Gastrocnemius medialis (tissue), 4 donors: Measurements from ENCODE around the gene GNAI3. TPM values are rescaled to one million over a fixed set of nuclear protein-coding genes. Genes with fewer than 3 reads are reported as not detected.

ENCODE experiments used
- ATAC-seq, 2 donors: fragments of 150-250 bp; one replicate each; pipeline ENCODE4 v1.9.1; 2016
- DNase-seq, 2 donors: peaks; one replicate each; pipeline ENCODE4 v3.0.0-alpha.2; 2019
- H3K27ac ChIP-seq, 4 donors: fragments of 200-600 bp; sonication (generic); 1 replicate in 1 of 4; 2 replicates in 3 of 4; pipeline ENCODE4 v1.5.1; 2016 to 2018; ENCODE audit warnings: mild to moderate bottlenecking in 2 of 4, moderate library complexity in 1 of 4
- H3K27me3 ChIP-seq, 3 donors: fragments of 200-600 bp; sonication (generic) in 2 of 3; 1 replicate in 1 of 3; 2 replicates in 2 of 3; pipeline versions ENCODE4 v1.5.1 to v1.6.0; 2016 to 2019; ENCODE audit warnings: mild to moderate bottlenecking in 1 of 3, moderate library complexity in 1 of 3
- H3K36me3 ChIP-seq, 2 donors: fragments of 200-600 bp; sonication (generic) in 1 of 2; one replicate each; pipeline ENCODE4 v1.5.1; 2017 to 2018
- H3K4me1 ChIP-seq, 2 donors: fragments of 200-600 bp; sonication (generic) in 1 of 2; one replicate each; pipeline ENCODE4 v1.5.1; 2016 to 2017; ENCODE audit warnings: mild to moderate bottlenecking in 2 of 2
- H3K4me3 ChIP-seq, 4 donors: fragments of 200-600 bp; sonication (generic) in 3 of 4; 1 replicate in 1 of 4; 2 replicates in 3 of 4; pipeline ENCODE4 v1.5.1; 2016 to 2019; ENCODE audit warnings: mild to moderate bottlenecking in 2 of 4
- H3K9me3 ChIP-seq, 3 donors: fragments of 200-600 bp; sonication (generic) in 2 of 3; 1 replicate in 1 of 3; 2 replicates in 2 of 3; pipeline ENCODE4 v1.5.1; 2016 to 2019
- CTCF ChIP-seq, 5 experiments: fragments of 450-650 bp in 3 of 5; fragments of 200-600 bp in 2 of 5; sonication (generic) in 2 of 5; IDR thresholded peaks in 4 of 5; conservative IDR thresholded peaks in 1 of 5; 1 replicate in 4 of 5; 2 replicates in 1 of 5; pipeline ENCODE4 v1.5.1; 2016 to 2019; ENCODE audit warnings: antibody characterized with exemption in 5 of 5, mild to moderate bottlenecking in 3 of 5, moderate library complexity in 3 of 5
- POLR2A ChIP-seq, 2 donors: fragments of 450-650 bp; IDR thresholded peaks; one replicate each; pipeline ENCODE4 v1.6.1; 2017; ENCODE audit warnings: antibody characterized with exemption in 2 of 2, mild to moderate bottlenecking in 2 of 2, moderate library complexity in 2 of 2
- in situ Hi-C, 4 donors: fragments of 200-750 bp; cut with MboI; loops; one replicate each; pipeline versions ENCODE4 v1.15.0 to v1.8.0; 2017; ENCODE audit warnings: low sequenced_read_pairs in 4 of 4
- intact Hi-C: fragments of 100-400 bp; cut with DNase I; formaldehyde crosslinking; loops from one replicate; pipeline ENCODE4 v1.15.1; 2023; ENCODE audit warnings: low total_unique reads
- total RNA-seq, 4 donors: library from RNA; depleted of rRNA; stranded (reverse); fragments of >200 nt; gene quantifications; one replicate each; pipeline versions ENCODE4 v1.1.0 to v1.2.3, GENCODE V29; 2016

Gene GNAI3
- total RNA-seq, 4 donors from 2014 or later: 0.90 to 2.5 (median 1.8) TPM

DNA sequence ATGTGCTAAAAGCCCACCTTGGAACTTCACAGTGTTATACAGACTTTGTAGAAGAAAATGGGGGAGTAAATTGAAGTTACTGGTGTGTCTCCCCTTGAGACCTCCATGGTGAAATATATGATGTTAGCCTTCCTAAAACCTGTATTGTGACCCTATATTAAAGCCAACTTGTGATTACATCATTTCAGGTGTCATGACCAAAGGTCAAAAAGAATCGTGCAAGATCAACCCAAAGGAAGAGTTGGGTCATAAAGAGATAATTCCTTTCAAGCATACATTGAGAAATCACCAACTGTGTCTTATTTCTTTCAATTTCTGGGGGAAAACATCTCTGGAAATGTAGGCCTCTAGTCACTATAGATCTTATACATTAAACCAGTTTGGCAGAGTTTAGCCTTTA lies 36.4 kb downstream of the GNAI3 start:
- no peak for TF ChIP-seq POLR2A (IDR thresholded peaks at IDR 0.05)
- TF ChIP-seq CTCF (IDR thresholded peaks at IDR 0.05 in 4 of 5, conservative IDR thresholded peaks at IDR 0.05 in 1 of 5): no peak
- no peak overlapping the region for H3K4me3 ChIP-seq
- H3K4me1 ChIP-seq: no peaks in the 10 kb centered on the region
- H3K36me3 ChIP-seq: peaks cover 0 to 86% of the 10 kb centered on the region in 2 donors
- H3K9me3 ChIP-seq: no peaks in the 10 kb centered on the region
- ATAC-seq: no peak
- H3K27ac ChIP-seq: no peak overlapping the region
- in situ Hi-C loops (no loop called here), intact Hi-C loops (no loop called here)
- DNase-seq: no peak
- H3K27me3 ChIP-seq: no peaks in the 10 kb centered on the region

- TF ChIP-seq CTCF (IDR thresholded peaks at IDR 0.05 in 4 of 5, conservative IDR thresholded peaks at IDR 0.05 in 1 of 5) (no peak), POLR2A (IDR thresholded peaks at IDR 0.05) (no peak)
- Histone ChIP-seq H3K4me3 (no peak overlapping the region), H3K4me1 (no peaks in the 10 kb centered on the region), H3K9me3 (no peaks in the 10 kb centered on the region), H3K36me3 (peaks cover 0 to 88% of the 10 kb centered on the region in 2 donors), H3K27me3 (no peaks in the 10 kb centered on the region), H3K27ac (no peak overlapping the region)
- in situ Hi-C loops (no loop called here), intact Hi-C loops (no loop called here)
- ATAC-seq (no peak), DNase-seq (no peak)
These were observed 37.6 kb downstream of the GNAI3 start for GRCh38 chr1:109586055-109586454.

- ATAC-seq (no peak), DNase-seq (no peak)
- no peaks in the 10 kb centered on the region for H3K4me1 ChIP-seq
- H3K4me3 ChIP-seq: no peak overlapping the region
- in situ Hi-C loops (no loop called here), intact Hi-C loops (no loop called here)
- peaks cover 0 to 89% of the 10 kb centered on the region in 2 donors for H3K36me3 ChIP-seq
- no peak overlapping the region for H3K27ac ChIP-seq
- H3K27me3 ChIP-seq: no peaks in the 10 kb centered on the region
- TF ChIP-seq POLR2A (IDR thresholded peaks at IDR 0.05) (no peak), CTCF (IDR thresholded peaks at IDR 0.05 in 4 of 5, conservative IDR thresholded peaks at IDR 0.05 in 1 of 5) (no peak)
- H3K9me3 ChIP-seq: no peaks in the 10 kb centered on the region
These were observed 40.8 kb downstream of the GNAI3 start for GRCh38 chr1:109589177-109589576.

DNA sequence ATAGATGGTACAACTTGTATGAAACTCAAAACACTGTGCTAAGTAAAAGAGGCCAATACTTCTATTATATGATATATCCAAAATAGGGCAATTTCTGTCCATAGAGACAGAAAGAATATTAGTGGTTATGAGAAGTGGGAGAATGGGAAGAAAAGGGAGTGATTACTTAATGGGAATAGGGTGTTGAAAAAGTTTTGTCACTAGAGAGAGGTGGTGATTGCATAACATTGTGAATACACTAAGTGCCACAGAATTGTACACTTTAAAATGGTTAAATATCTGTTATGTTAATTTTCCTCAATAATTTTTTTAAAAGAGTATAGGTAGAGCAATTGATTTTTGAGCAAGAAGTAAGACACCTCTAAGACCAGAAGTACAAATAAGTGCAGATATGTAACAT lies 41.3 kb downstream of the GNAI3 start:
- H3K9me3 ChIP-seq: no peaks in the 10 kb centered on the region
- ATAC-seq: no peak
- in situ Hi-C loops (no loop called here), intact Hi-C loops (no loop called here)
- TF ChIP-seq POLR2A (IDR thresholded peaks at IDR 0.05) (no peak), CTCF (IDR thresholded peaks at IDR 0.05 in 4 of 5, conservative IDR thresholded peaks at IDR 0.05 in 1 of 5) (no peak)
- H3K36me3 ChIP-seq: peaks cover 0 to 84% of the 10 kb centered on the region in 2 donors
- H3K27me3 ChIP-seq: no peaks in the 10 kb centered on the region
- no peaks in the 10 kb centered on the region for H3K4me1 ChIP-seq
- H3K27ac ChIP-seq: no peak overlapping the region
- no peak for DNase-seq
- no peak overlapping the region for H3K4me3 ChIP-seq

- H3K27ac ChIP-seq: no peak overlapping the region
- H3K4me1 ChIP-seq: no peaks in the 10 kb centered on the region
- ATAC-seq (no peak), DNase-seq (no peak)
- TF ChIP-seq CTCF (IDR thresholded peaks at IDR 0.05 in 4 of 5, conservative IDR thresholded peaks at IDR 0.05 in 1 of 5): no peak
- TF ChIP-seq POLR2A (IDR thresholded peaks at IDR 0.05): no peak
- in situ Hi-C loops: no loop called here
- H3K9me3 ChIP-seq: no peaks in the 10 kb centered on the region
- H3K36me3 ChIP-seq: peaks cover 0 to 56% of the 10 kb centered on the region in 2 donors
- intact Hi-C loops: no loop called here
- no peak overlapping the region for H3K4me3 ChIP-seq
- H3K27me3 ChIP-seq: no peaks in the 10 kb centered on the region
These were observed 44.5 kb downstream of the GNAI3 start for GRCh38 chr1:109592916-109593315.
